Measurements from ENCODE around the gene MARCHF5. TPM values are rescaled to one million over a fixed set of nuclear protein-coding genes. Genes with fewer than 3 reads are reported as not detected.
"Not testable (repeated sequence)": the region's sequence is repeated elsewhere in the genome, so short reads cannot be mapped to it uniquely, and the experiment has no call there.

Gene MARCHF5
- total and polyA plus RNA-seq, 2 of the 4 experiments (the other 2 are of a cell fraction): 14.9 to 30.0 TPM

- H2BK120ac ChIP-seq (ENCODE audit: low read depth, low read length); H2AK5ac ChIP-seq (ENCODE audit: low read depth, low read length); H3K4me1 ChIP-seq (ENCODE audit: control insufficient read depth, insufficient read depth, low read length); H3K18ac ChIP-seq (ENCODE audit: low read depth, low read length); in situ Hi-C loops (cut with MboI; ENCODE audit: low sequenced_read_pairs); H3K56ac ChIP-seq (ENCODE audit: extremely low read depth, insufficient read depth, low read length); H3K14ac ChIP-seq (replicated peaks; ENCODE audit: low read depth, low read length); dilution Hi-C loops (cut with HindIII; ENCODE audit: low sequenced_read_pairs, unreplicated experiment); H4K91ac ChIP-seq (ENCODE audit: insufficient read depth, low read depth, low read length); ATAC-seq (ENCODE audit: low read depth); H3K9ac ChIP-seq (ENCODE audit: low read depth, low read length); H3K9me1 ChIP-seq (ENCODE audit: insufficient read depth, low read length); H3K9me3 ChIP-seq (ENCODE audit: control insufficient read depth, insufficient read depth, low read length); H3K27me3 ChIP-seq (ENCODE audit: control insufficient read depth, insufficient read depth, low read length); POLR2A ChIA-PET (ENCODE audit: unreplicated experiment); H3K4me2 ChIP-seq (ENCODE audit: low read depth, low read length); H3K23ac ChIP-seq (ENCODE audit: low read depth, low read length); H4K20me1 ChIP-seq (ENCODE audit: insufficient read depth, low read length); H4K5ac ChIP-seq (ENCODE audit: low read depth, low read length); intact Hi-C loops (cut with micrococcal nuclease); H2AK9ac ChIP-seq (replicated peaks; ENCODE audit: low read depth, low read length, poor library complexity); H2AFZ ChIP-seq (replicated peaks; ENCODE audit: low read length, poor library complexity); H3K27ac ChIP-seq (ENCODE audit: insufficient read depth, low read length); H2BK20ac ChIP-seq (ENCODE audit: low read depth, low read length); H4K8ac ChIP-seq (ENCODE audit: low read depth in 2 of 2, low read length in 2 of 2); H3K4me3 ChIP-seq (ENCODE audit: insufficient read depth, low read depth, low read length); H2BK15ac ChIP-seq (ENCODE audit: low read depth, low read length); CTCF ChIA-PET; H2BK5ac ChIP-seq (ENCODE audit: low read depth, low read length, poor library complexity, severe bottlenecking); DNase-seq; H3K4ac ChIP-seq (ENCODE audit: low read depth, low read length); BruUV-seq (replicated peaks): not testable (repeated sequence)
- WGBS, 2 experiments (ENCODE audit: extremely low coverage in 2 of 2, insufficient read length in 1 of 2): no CpG with 5 or more reads among the region's 5 CpGs
- Histone ChIP-seq H3K36me3 (ENCODE audit: control insufficient read depth, insufficient read depth, low read length) (peaks cover 26% of the 10 kb centered on the region), H3K79me1 (ENCODE audit: low read depth in 1 of 2, low read length in 2 of 2) (peaks cover 7 to 20% of the 10 kb centered on the region in 2 experiments)
Measured at GRCh38 chr10:92345575-92345974, 54.6 kb downstream of the MARCHF5 start.

GRCh38 chr10:92347035-92347676 lies 56.2 kb downstream of the MARCHF5 start:
- H2AK9ac ChIP-seq (replicated peaks; ENCODE audit: low read depth, low read length, poor library complexity); ATAC-seq (ENCODE audit: low read depth); H3K9me1 ChIP-seq (ENCODE audit: insufficient read depth, low read length); H3K4me3 ChIP-seq (ENCODE audit: insufficient read depth, low read depth, low read length); H3K23ac ChIP-seq (ENCODE audit: low read depth, low read length); DNase-seq; POLR2A ChIA-PET (ENCODE audit: unreplicated experiment); H3K4ac ChIP-seq (ENCODE audit: low read depth, low read length); H3K4me1 ChIP-seq (ENCODE audit: control insufficient read depth, insufficient read depth, low read length); CTCF ChIA-PET; H4K91ac ChIP-seq (ENCODE audit: insufficient read depth, low read depth, low read length); H4K8ac ChIP-seq (ENCODE audit: low read depth in 2 of 2, low read length in 2 of 2); H2BK15ac ChIP-seq (ENCODE audit: low read depth, low read length); H2AK5ac ChIP-seq (ENCODE audit: low read depth, low read length); H2BK120ac ChIP-seq (ENCODE audit: low read depth, low read length); H3K27me3 ChIP-seq (ENCODE audit: control insufficient read depth, insufficient read depth, low read length); H3K56ac ChIP-seq (ENCODE audit: extremely low read depth, insufficient read depth, low read length); H3K27ac ChIP-seq (ENCODE audit: insufficient read depth, low read length); H3K4me2 ChIP-seq (ENCODE audit: low read depth, low read length); H3K9me3 ChIP-seq (ENCODE audit: control insufficient read depth, insufficient read depth, low read length); H4K5ac ChIP-seq (ENCODE audit: low read depth, low read length); in situ Hi-C loops (cut with MboI; ENCODE audit: low sequenced_read_pairs); intact Hi-C loops (cut with micrococcal nuclease); H2BK20ac ChIP-seq (ENCODE audit: low read depth, low read length); H4K20me1 ChIP-seq (ENCODE audit: insufficient read depth, low read length); H3K14ac ChIP-seq (replicated peaks; ENCODE audit: low read depth, low read length); BruUV-seq (replicated peaks); H2BK5ac ChIP-seq (ENCODE audit: low read depth, low read length, poor library complexity, severe bottlenecking); H3K9ac ChIP-seq (ENCODE audit: low read depth, low read length); dilution Hi-C loops (cut with HindIII; ENCODE audit: low sequenced_read_pairs, unreplicated experiment); H2AFZ ChIP-seq (replicated peaks; ENCODE audit: low read length, poor library complexity); H3K18ac ChIP-seq (ENCODE audit: low read depth, low read length): not testable (repeated sequence)
- peaks cover 22% of the 10 kb centered on the region for H3K36me3 ChIP-seq (ENCODE audit: control insufficient read depth, insufficient read depth, low read length)
- 80% methylated on average over 2 of the region's 9 CpGs; no CpG with 5 or more reads in 1 of the 2 experiments for WGBS, 2 experiments (ENCODE audit: extremely low coverage in 2 of 2, insufficient read length in 1 of 2)
- peaks cover 3 to 14% of the 10 kb centered on the region in 2 experiments for H3K79me1 ChIP-seq (ENCODE audit: low read depth in 1 of 2, low read length in 2 of 2)
